Stimulated activated naive CD4-positive, alpha-beta T cell treated with Interleukin-2 at 50 U/mL for 16 hours (primary cell): ENCODE results near the gene ZZZ3.
"Not testable (repeated sequence)": the region's sequence is repeated elsewhere in the genome, so short reads cannot be mapped to it uniquely, and the experiment has no call there.

Source experiments
- DNase-seq: peaks from one replicate; lab custom pipeline; 2025; lab: John Stamatoyannopoulos, UW

ZZZ3 gene

DNA sequence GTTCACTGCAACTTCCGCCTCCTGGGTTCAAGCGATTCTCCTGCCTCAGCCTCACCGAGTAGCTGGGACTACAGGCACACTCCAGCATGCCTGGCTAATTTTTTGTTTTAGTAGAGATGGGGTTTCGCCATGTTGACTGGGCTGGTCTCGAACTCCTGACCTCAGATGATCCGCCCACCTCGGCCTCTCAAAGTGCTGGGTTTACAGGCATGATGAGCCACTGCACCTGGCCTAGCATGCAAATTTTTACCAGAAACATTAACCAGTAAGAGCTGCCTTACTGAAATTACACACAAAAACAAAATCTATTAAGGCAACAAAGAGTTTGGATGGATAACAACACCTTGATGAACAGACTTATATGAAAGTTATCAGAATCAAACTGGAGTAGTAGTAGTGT, 12.1 kb downstream of the ZZZ3 start:
- DNase-seq, result no peak

DNA sequence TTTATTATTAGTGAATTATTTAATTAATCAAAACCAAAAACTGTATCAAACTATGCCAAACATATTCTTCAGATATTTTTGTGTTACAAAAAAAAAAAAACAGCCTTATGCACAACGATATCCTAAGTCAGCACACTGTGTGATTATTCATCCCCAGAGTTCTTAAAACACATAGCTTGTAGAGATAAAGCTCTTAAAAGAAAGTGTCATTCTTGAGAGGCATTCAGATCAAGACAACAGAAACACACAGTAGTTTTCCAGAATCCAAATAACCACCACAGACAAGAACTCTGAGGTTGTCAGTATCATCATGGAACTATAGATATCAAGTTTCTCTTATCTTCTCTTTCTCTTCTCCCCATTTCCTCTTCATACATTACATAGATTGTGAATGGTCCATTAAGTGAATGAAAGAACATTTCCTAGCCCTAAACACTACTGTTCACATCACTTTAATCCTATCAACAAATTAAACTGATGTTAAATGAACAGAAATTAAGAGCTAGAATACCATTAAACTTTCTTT, 13.5 kb downstream of the ZZZ3 start:
- no peak for DNase-seq

DNA sequence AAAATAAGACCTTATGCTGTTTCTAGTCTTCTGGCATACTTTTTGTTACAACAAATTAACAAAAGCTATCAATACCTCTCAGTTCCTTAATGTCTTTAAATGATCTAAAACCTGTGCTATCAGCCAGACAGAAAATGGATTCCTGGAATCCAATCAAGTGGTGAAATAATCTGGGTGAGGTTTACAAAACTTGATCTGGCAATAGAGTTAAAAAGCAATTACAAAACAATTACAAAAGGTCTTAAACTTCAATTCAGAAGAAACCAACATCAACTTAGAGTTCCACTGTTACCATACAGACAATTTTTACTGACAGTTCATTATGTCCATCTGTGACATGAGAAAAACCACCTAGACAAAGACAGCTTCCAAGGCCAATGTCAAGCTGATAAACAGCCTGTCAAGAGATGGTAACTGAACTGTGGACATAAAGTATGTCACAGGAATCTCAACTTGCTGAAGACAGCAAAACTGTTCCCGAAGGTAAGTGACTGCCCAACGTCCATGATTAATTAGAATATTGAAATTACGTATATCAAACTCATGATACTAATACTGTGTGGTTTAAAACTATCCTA, 17.4 kb downstream of the ZZZ3 start:
- no peak for DNase-seq

GRCh38 chr1:77661696-77662095, 20.8 kb downstream of the ZZZ3 start:
- DNase-seq, result no peak

- no peak for DNase-seq
These were observed 22.4 kb downstream of the ZZZ3 start for GRCh38 chr1:77659879-77660593.

- no peak for DNase-seq
These were observed 24.2 kb downstream of the ZZZ3 start for GRCh38 chr1:77658271-77658670.

- no peak for DNase-seq
These were observed 27.0 kb downstream of the ZZZ3 start for GRCh38 chr1:77655431-77655974.

DNA sequence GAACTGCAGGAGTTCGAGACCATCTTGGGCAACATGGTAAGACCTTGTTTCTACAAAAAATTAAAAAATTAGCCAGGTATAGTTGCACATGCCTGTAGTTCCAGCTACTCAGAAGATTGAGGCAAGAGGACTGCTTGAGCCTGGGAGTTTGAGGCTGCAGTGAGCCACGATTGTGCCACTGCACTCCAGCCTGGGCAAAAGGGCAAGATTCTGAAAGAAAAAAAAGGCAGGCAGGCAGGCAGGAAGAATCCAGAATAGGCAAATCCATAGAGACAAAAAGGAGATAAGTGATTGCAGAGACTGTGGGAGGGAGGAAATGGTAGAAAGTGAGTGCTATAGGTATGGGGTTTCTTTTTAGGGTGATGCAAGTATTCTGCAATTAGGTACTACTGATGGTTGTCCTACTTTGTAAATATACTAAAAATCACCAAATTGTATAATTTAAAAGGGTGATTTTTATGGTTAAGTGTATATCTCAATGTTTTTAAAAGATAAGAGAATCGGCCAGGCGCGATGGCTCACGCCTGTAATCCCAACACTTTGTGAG, 29.4 kb downstream of the ZZZ3 start:
- DNase-seq, result no peak

DNA sequence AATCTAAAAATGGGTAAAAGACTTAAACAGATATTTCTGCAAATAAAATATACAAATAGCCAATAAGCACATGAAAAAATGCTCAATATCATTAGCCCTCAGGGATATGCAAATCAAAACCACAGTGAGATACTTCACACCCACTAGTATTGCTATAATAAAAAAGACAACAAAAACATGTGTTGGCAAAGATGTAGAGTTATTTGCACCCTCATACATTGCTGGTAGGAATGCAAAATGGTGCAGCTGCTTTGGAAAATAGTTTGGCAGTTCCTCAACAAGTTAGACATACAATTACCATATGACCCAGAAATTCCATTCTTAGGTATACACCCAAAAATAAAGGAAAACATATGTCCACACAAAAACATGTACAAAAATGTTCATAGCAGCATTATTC, 30.2 kb downstream of the ZZZ3 start:
- no peak for DNase-seq

DNA sequence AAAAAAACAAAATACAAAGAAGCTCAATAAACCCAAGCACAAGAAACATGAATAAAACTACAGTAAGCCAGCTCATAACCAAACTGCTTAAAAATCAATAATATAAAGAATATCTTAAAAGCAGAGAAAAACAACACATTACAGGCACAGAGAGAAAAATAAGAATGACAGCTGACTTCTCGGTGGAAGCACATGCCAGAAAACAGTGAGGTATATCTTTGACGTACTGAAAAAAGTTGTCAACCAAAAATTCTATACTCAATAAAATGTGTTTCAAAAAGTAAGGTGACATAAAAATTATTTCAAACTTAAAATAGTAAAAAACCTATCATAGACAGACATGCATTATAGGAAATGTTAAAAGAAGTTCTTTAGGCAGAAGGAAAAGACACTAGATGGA, 33.3 kb downstream of the ZZZ3 start:
- no peak for DNase-seq

DNA sequence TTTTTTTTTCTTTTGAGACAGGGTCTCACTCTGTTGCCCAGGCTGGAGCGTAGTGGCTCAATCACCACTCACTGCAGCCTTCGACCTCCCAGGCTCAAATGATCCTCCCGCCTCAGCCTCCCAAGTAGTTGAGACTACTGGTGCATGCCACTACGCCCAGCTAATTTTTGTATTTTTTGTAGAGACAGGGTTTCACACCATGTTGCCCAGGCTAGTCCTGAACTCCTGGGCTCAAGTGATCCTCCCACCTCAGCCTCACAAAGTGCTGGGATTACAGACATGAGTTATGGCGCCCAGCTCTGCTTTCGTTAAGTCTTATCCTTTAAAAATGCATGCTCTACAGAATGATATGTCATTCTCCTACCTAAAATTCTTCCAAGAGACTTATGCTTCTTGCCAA, 36.2 kb downstream of the ZZZ3 start:
- DNase-seq, result not testable (repeated sequence)

- DNase-seq, result no peak
These were observed 39.0 kb downstream of the ZZZ3 start for GRCh38 chr1:77643456-77643855.

DNA sequence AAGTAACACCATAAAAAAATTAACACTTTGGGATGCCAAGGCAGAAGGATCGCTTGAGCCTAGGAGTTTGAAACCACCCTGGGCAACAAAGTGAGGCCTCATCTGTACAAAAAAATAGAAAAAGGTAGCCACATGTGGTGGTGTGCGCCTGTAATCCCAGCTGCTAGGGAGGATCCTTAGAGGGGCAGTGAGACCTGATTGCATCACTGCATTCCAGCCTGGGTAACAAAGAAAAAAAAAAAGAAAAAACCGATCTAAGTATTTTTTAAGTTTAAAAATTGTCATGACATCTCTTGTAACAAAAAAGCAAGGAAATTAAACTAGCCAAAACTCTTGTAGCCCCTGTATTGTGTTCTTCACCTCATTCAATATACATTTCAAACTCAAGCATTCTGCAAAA, 39.5 kb downstream of the ZZZ3 start:
- DNase-seq, result no peak

DNA sequence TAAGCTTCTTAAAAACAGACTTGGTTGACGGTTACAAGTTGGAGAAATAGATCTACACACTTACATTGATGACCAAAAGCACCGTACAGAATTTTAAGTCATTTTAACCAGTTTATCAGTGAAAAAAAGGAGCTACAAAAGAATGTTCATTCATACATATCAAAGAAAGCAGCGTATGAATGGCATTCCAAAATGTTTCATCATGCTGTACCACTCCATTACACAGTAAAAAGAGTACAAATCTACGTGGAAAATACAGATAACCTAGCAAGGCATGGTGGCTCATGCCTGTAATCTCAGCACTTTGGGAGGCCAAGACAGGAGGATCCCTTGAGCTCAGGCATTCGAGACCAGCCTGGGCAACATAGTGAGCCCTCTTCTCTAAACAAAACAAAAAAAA, 40.3 kb downstream of the ZZZ3 start:
- no peak for DNase-seq

DNA sequence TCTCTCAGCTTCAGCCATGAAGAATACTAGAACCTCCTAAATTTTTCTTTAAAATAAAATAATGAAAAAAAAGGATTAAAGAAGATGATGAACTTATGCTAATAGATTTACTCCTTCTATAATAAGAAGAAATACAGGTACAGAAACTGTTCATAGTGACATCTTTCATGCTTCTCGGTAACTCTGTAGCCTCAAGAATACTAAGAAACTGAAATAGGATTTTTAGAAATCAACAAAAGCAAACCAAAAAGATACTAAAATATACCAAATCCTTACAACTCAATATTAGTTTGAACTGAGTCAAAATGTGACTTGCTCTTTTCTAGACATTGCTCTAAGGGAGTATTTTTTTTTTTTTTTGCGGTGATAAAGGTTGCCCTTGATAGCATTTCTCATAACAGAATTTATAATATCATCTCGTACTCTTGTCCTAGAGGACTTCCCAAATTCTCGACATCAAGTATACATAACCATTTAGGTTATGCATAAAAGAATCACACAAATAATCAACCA, 42.8 kb downstream of the ZZZ3 start:
- DNase-seq, result no peak

- no peak for DNase-seq
These were observed 43.4 kb downstream of the ZZZ3 start for GRCh38 chr1:77639056-77639455.

DNA sequence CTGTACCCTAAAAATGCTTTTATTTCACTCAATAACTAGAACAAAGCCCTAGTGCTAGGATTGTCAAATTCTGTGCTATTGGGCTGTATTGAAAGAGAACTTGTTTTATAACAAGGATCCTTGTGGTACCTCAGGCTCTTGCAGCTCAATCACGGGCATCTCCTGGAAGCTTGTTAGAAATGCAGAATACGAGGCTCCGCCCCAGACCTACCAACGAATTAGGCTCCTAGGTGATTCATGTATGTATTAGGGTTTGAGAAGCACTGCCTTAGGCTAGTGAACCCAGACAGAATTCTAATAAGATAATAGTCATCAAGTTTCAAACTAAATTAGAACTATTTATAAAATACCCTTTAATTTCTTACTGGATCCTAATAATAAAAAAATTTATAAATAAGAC, 45.6 kb downstream of the ZZZ3 start:
- DNase-seq, result no peak
